GM12878 (cell line): ENCODE measurements around the gene KPNA1. TPM values are rescaled to one million over a fixed set of nuclear protein-coding genes. Genes with fewer than 3 reads are reported as not detected.
A peak's percentile ranks its signal among the peaks of the same experiment; 100 is the strongest.

Source experiments
- CHD2 ChIP-seq: IDR thresholded peaks from 2 replicates; pipeline ENCODE4 v1.6.1; 2011; ENCODE audit warnings: low read depth, low read length, improper control_type of control experiment, borderline replicate concordance
- CREB1 ChIP-seq: IDR thresholded peaks from 2 replicates; pipeline ENCODE4 v1.6.1; 2012; ENCODE audit warnings: low read depth, mild to moderate bottlenecking, inconsistent platforms
- CUX1 ChIP-seq: IDR thresholded peaks from 2 replicates; pipeline ENCODE4 v1.6.1; 2012; ENCODE audit warnings: improper control_type of control experiment, low read depth, low read length; ENCODE audit not compliant: insufficient replicate concordance
- DPF2 ChIP-seq: fragments of 450-650 bp; IDR thresholded peaks from 2 replicates; pipeline ENCODE4 v1.6.1; 2017; ENCODE audit warnings: mild to moderate bottlenecking
- HCFC1 ChIP-seq: fragments of 150-350 bp; IDR thresholded peaks from 2 replicates; pipeline ENCODE4 v1.6.1; 2014; ENCODE audit warnings: low read length
- JUNB ChIP-seq: IDR thresholded peaks from 2 replicates; pipeline ENCODE4 v1.6.1; 2016; ENCODE audit warnings: antibody characterized with exemption, mild to moderate bottlenecking
- KAT2A ChIP-seq: conservative IDR thresholded peaks from 2 replicates; pipeline ENCODE4 v1.6.1; 2011; ENCODE audit warnings: low read depth, low read length; ENCODE audit not compliant: control insufficient read depth
- MYB ChIP-seq: fragments of 150-350 bp; IDR thresholded peaks from 2 replicates; pipeline ENCODE4 v1.6.1; 2014; ENCODE audit warnings: mild to moderate bottlenecking, low read depth, low read length, borderline replicate concordance
- NBN ChIP-seq: fragments of 450-650 bp; IDR thresholded peaks from 2 replicates; pipeline ENCODE4 v1.6.1; 2016
- NKRF ChIP-seq: fragments of 450-650 bp; conservative IDR thresholded peaks from 2 replicates; pipeline ENCODE4 v1.6.1; 2017; ENCODE audit warnings: mild to moderate bottlenecking, moderate library complexity
- NR2C2 ChIP-seq: IDR thresholded peaks from 2 replicates; pipeline ENCODE4 v1.6.1; 2011; ENCODE audit warnings: borderline replicate concordance, low read depth; ENCODE audit not compliant: control insufficient read depth, insufficient read length
- PAX8 ChIP-seq: fragments of 450-650 bp; IDR thresholded peaks from 2 replicates; pipeline ENCODE4 v1.6.1; 2017; ENCODE audit warnings: mild to moderate bottlenecking, moderate library complexity
- PKNOX1 ChIP-seq: fragments of 450-650 bp; IDR thresholded peaks from 2 replicates; pipeline ENCODE4 v1.6.1; 2016; ENCODE audit warnings: mild to moderate bottlenecking
- POLR2A ChIP-seq: IDR thresholded peaks from 2 replicates; pipeline ENCODE4 v1.6.1; 2011; ENCODE audit warnings: low read depth, mild to moderate bottlenecking, low read length
- POLR2AphosphoS2 ChIP-seq: IDR thresholded peaks from 2 replicates; pipeline ENCODE4 v1.6.1; 2011; ENCODE audit warnings: low read depth, mild to moderate bottlenecking, low read length, improper control_type of control experiment, moderate library complexity
- POLR2AphosphoS5 ChIP-seq: IDR thresholded peaks from 2 replicates; pipeline ENCODE4 v1.6.1; 2011; ENCODE audit warnings: mild to moderate bottlenecking, low read length, inconsistent platforms
- POU2F2 ChIP-seq: IDR thresholded peaks from 3 replicates; pipeline ENCODE4 v1.6.1; 2011; ENCODE audit warnings: low read depth, mild to moderate bottlenecking, low read length, borderline replicate concordance
- SIN3A ChIP-seq: IDR thresholded peaks from 2 replicates; pipeline ENCODE4 v1.6.1; 2012; ENCODE audit warnings: low read depth, low read length, improper control_type of control experiment
- STAT1 ChIP-seq: fragments of 450-650 bp; conservative IDR thresholded peaks from 2 replicates; pipeline ENCODE4 v1.6.1; 2014; ENCODE audit warnings: antibody characterized with exemption, mild to moderate bottlenecking
- TCF12 ChIP-seq: IDR thresholded peaks from 2 replicates; pipeline ENCODE4 v1.6.1; 2011; ENCODE audit warnings: low read depth, mild to moderate bottlenecking, low read length
- USF2 ChIP-seq: IDR thresholded peaks from 2 replicates; pipeline ENCODE4 v1.6.1; 2011; ENCODE audit warnings: low read depth, low read length, improper control_type of control experiment, borderline replicate concordance
- polyA plus RNA-seq, 11 experiments: library from polyadenylated mRNA; depleted of rRNA in 4 of 11; unstranded in 6 of 11; stranded (reverse) in 5 of 11; fragments of >200 nt; fragmentation: Nextera tagmentation in 4 of 11; fragmentation: Illumina TruSeq in 1 of 11; extraction: Ambion mirVana in 4 of 11; extraction: Trizol in 1 of 11; gene quantifications; 1 replicate in 1 of 11; 2 replicates in 10 of 11; pipeline versions ENCODE4 v1.2.1 to v1.2.3, GENCODE V29; 2011 to 2016; ENCODE audit warnings: inconsistent platforms in 2 of 11, missing spikeins in 2 of 11, low read depth in 1 of 11
- total RNA-seq, 4 experiments: library from RNA; depleted of rRNA in 3 of 4; stranded (reverse); fragments of >200 nt in 3 of 4; fragmentation: Illumina TruSeq in 1 of 4; extraction: Trizol in 1 of 4; gene quantifications; 2 replicates each; pipeline versions ENCODE4 v1.2.1 to v1.2.3, GENCODE V29; 2013 to 2021

KPNA1 gene
- total and polyA plus RNA-seq, 10 of the 15 experiments (the other 5 are each of a cell fraction or from before 2014, with no cell fraction given): 8.5 to 52.7 (median 41.0) TPM

- TF ChIP-seq CUX1 (no peak), JUNB (no peak), CREB1 (peak; percentile 78), STAT1 (peak; percentile 59; the same call in 1 of the 2 replicates), NR2C2 (no peak), POLR2AphosphoS2 (peak; percentile 56; the same call in 1 of the 2 replicates), USF2 (no peak), MYB (peak; percentile 9; the same call in 1 of the 2 replicates), KAT2A (no peak), POLR2AphosphoS5 (peak; percentile 91), DPF2 (peak; percentile 96), TCF12 (peak; percentile 61), HCFC1 (peak; percentile 87), POLR2A (peak; percentile 99), NBN (0 out of 2 replicates have a peak, but pooled peaks have one; percentile 23), PKNOX1 (0 out of 2 replicates have a peak, but pooled peaks have one; percentile 5), SIN3A (peak; percentile 88), CHD2 (peak; percentile 76; the same call in 1 of the 2 replicates), PAX8 (0 out of 2 replicates have a peak, but pooled peaks have one; percentile 1), NKRF (peak; percentile 94), POU2F2 (peak; percentile 87)
Observed at GRCh38 chr3:122514123-122515019, at the start of gene KPNA1 (continued).
